Iris pigment epithelial cell (primary cell): ENCODE measurements around the gene TTC33.
A peak's percentile ranks its signal among the peaks of the same experiment; 100 is the strongest.
"Not testable (repeated sequence)": the region's sequence is repeated elsewhere in the genome, so short reads cannot be mapped to it uniquely, and the experiment has no call there.

ENCODE experiments used
- DNase-seq: peaks from one replicate; pipeline ENCODE4 v3.0.0-alpha.2; 2011; ENCODE audit warnings: low read depth

The TTC33 gene

DNA sequence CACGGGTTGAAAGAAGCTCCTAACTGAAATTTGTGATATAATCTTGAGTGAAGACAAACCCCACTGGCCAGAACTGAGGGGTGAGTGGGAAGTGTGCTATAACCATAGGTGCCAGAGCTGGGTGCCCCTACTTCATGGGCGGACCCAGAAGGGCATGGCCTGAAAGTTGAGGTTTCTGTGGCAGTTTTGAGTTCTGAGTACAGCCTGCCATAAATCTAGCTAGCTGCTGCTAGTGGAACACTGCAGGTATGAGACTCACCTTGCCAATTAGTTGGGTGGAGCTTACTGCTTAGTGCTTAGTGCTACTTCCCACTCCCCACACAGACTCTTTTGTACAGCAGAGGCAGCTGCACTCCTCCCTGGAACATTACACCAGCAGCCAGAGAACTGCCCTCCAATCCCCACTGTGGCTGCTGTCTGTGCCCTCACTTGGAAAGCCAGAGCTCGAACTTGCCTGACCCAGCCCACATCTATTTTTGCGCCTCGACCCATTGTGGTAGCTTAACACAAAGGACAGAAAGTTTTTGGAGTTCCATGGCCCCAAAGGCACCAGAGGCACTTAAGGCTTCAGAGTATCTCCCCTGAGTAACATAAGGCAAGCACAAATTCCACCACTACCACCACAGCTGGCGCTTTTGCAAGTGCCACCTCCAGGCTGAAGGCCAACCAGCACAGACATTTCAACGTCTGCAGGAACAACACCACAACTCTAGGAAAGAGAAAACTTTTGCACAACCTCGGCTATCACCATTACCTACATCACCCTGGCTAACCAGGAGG, 103.1 kb downstream of the TTC33 start:
- no peak for DNase-seq

DNA sequence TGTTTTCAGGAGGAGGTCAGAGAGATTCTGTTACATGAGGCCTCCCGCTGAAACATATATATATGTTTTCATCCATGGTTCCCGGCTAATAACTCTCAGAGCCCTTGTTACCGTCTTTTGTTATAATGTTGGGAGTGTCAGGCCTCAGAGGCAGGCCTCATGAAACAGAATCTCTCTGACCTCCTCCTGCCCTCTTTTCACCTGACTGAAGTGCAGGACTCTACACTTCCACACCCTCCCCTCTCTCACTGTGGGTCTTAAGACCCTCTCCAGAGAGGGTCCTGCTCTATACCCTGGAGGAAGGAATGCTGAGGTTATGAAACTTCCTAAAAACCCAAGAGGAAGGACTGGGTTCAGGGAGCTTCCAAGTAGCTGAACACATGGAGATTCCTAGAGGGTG, 104.6 kb downstream of the TTC33 start:
- DNase-seq = no peak

DNA sequence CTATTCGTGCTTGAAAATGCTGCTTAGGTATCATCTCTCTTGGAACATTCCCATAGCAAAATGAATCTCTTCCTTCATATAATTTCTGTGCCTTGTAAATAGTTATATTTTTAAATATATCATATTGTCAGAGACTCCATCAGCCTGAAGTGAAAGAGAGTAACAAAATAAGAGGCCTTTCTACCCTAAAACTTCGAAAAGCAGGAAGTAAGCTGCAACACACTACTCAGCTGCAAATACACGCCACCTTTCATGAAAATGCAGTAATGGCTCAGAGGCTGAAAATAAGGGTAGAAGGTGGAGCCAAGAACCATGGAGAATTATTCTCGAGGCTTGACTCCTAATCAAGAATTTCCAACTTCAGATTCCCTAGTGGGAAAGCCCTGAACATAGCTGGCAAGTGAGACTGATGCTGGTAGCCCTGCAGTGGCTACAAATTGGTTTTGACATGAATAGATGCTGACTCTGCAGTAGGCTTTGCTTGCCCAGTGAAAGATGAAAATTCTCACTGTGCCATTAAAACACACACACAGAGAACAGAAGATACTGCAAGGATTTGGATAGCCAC, 106.2 kb downstream of the TTC33 start:
- no peak for DNase-seq

DNA sequence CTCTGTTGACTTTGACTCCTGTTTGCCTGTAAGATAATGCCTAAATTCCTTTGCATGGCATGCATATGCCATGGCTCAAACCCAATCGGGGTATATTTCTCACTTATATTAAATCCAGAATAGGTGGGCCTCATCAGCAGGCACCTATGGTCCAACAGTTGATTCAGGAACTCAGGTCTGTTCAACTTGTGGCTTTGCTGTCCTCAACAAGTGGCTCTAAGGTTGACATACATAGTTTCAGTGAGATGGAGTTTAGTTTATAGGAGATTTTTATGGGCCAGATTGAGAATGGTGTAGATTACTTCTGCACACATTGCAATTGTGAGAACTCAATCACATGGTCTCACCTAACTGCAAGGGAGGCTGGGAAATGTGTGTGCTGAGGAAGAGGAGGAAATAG, 107.6 kb downstream of the TTC33 start:
- DNase-seq = no peak

DNA sequence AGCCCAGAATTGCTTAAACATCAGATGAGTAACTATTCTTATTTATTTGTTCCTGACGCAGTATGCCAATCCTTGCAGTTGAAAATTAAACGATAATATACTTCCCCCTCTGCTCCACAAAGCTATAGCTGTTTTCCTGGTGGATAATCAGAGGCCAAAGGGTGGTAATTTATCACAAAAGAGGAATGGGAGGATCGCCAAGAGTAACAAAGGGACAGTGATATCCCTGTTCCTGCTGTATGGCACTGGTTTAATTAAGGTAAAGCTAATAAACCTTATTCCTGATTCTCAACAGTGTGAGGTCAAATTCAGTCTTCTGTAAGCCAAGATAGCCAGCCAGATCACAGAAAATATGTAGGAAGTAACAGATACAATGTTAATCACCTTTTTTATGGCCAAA, 109.5 kb downstream of the TTC33 start:
- no peak for DNase-seq

DNA sequence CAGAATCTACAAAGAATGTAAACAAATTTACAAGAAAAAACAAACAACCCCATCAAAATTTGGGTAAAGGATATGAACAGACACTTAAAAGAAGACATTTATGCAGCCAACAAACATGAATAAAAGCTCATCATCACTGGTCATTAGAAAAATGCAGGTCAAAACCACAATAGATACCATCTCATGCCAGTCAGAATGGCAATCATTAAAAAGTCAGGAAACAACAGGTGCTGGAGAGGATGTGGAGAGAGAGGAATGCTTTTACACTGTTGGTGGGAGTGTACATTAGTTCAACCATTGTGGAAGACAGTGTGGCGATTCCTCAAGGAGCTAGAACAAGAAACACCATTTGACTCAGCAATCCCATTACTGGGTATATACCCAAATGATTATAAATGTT, 116.2 kb downstream of the TTC33 start:
- DNase-seq = not testable (repeated sequence)

DNA sequence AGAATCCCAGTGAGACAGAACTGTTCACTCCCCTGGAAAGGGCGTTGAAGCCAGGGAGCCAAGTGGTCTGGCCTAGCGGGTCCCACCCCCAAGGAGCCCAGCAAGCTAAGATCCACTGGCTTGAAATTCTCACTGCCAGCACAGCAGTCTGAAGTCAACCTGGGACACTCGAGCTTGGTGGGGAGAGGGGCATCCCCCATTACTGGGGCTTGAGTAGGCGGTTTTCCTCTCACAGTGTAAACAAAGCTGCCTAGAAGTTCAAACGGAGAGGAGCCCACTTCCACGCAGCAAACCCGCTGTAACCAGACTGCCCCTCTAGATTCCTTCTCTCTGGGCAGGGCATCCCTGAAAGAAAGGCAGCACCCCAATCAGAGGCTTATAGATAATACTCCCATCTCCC, 121.2 kb downstream of the TTC33 start:
- no peak for DNase-seq

DNA sequence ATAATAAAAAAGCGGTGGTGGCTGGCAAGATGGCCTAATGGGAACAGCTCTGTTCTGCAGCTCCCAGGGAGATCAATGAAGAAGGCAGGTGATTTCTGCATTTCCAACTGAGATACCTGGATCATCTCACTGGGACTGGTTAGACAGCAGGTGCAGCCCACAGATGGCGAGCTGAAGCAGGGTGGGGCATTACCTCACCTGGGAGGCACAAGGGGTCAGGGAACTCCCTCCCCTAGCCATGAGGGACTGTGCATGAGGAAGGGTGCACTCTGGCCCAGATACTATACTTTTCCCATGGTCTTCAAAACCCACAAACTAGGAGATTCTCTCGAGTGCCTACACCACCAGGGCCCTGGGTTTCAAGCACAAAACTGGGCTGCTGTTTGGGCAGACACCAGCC, 121.6 kb downstream of the TTC33 start:
- no peak for DNase-seq

DNA sequence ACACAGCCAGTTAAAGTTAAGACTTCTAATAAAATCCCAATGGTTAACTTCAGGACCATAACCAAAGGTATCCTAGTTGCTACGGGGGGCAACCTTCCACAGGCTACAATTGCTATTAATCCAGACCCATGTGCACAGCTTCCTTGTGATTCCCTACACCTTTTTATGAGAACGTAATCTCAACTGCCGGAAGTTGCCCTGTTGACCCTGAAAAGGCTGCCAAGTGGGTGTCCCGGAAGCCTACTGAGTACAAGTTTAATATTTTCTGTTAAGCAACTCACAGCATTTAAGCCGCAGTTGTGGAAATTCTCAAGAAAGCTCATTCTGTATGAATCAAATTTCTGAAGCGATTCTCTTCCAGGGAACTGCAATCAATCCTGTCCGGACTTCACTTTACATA, 124.5 kb downstream of the TTC33 start:
- no peak for DNase-seq

DNA sequence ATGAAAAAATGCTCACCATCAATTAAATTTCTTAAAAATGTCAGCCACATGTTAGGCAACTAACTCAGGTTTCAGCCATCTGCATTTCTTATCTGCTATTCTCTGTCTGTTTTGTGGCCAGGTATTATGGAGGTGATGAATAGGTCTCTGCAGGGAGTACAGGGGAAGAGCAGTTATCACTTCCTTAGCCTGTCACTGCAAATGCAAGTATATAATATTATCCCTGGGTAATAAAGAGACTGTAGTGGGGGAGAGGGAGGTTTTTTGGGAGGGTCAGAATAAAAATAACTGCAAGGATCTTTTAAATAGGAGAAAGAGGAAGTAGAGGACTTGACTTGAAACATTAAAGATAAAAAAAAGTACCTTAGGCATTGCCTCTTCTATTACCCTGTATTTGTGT, 125.6 kb downstream of the TTC33 start:
- no peak for DNase-seq

DNA sequence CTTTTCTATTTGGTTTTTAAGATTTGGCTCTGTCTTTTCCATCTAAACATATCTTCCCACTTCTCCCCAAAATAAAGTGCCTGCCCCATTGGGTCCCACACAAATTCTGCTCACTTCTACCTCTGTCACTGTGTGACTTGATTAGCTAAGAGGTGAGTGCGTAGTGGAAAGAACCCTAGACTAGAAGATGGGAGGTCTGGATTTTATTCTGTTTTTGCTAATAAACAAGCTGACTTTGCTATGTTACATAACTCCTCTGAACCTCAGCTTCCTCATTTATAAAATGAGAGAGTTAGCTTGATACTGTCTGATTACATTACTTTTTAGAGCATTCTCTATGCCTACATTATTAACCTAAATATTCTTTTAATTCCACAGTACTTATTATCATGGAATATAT, 127.4 kb downstream of the TTC33 start:
- DNase-seq = no peak

DNA sequence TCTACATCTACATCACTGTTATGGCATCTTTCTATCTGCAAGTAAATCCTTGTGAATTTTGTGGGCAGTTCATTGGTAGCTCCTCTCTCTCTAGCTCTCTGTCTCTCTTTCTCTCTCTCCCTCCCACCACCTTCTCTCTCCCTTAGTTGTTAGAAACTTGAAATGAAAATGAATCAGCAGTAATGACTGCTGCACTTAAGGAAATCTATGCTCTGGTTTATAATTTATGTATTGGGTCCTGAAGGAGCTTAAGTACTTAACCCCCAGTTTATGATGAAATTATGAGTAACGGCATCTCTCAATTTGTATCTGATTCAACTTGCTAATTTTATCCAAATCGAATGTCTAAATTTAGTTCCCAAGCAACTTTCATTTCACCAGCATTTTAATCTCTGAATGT, 128.1 kb downstream of the TTC33 start:
- DNase-seq = peak; percentile 39

DNA sequence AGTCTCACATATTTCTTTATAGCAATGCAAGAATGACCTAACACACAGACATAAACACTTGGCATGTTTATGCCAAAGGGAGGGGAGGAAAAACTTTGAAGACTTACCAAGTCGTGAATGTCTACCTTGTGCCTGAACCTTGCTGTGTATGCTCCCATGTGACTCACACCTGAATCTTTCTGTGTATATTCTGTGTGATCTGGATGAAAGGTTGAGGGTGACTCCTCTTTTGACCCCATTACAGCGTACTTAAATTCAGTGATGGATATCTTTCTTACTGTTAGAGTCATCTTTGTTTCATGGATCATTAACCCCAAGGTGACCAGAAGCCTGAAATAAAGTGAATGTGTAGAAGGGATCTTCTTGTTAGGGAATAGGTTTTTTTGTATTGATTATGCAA, 129.0 kb downstream of the TTC33 start:
- DNase-seq = no peak

DNA sequence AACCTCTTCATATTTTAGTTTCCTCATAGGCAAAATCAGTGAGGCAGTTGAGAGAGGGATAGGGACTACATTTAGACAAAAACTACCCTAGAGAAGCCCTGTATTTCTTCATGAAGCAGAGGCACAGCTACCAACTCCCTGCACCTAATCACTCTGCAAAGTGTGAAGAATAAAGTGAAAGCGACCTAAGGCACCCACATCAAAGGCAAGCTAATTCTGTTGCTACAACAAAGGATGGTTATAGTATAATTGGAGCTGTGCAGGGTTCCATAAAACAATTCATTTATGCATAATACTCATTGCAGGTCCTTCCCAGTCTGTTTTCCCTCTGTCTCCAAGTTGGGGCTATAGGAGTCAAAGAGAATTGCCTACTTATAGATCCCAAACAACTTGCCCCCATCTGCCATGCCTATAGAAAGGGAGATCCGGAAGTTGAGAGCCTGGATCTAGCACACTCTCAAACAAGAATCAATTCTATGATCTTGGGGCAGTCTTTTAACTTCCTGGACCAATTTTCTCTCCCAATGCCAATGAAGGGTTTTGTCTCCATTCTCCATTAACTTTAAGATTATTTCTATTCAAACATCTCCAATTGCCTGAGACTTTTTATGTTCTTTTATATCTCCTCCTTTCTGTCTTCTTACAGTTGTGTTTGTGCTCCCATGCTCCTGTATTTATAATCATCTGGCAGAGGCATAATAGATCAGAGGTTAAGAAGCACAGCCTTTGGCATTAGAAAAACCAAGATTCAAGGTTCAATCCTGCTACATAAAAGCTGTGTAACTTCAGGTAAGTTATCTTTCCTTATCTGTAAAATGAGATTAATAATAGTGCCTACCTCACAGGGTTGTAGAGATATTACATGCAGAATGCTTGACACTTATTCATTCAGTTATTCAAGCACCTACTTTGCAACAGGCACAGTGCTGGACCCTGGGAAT, 132.0 kb downstream of the TTC33 start:
- no peak for DNase-seq

DNA sequence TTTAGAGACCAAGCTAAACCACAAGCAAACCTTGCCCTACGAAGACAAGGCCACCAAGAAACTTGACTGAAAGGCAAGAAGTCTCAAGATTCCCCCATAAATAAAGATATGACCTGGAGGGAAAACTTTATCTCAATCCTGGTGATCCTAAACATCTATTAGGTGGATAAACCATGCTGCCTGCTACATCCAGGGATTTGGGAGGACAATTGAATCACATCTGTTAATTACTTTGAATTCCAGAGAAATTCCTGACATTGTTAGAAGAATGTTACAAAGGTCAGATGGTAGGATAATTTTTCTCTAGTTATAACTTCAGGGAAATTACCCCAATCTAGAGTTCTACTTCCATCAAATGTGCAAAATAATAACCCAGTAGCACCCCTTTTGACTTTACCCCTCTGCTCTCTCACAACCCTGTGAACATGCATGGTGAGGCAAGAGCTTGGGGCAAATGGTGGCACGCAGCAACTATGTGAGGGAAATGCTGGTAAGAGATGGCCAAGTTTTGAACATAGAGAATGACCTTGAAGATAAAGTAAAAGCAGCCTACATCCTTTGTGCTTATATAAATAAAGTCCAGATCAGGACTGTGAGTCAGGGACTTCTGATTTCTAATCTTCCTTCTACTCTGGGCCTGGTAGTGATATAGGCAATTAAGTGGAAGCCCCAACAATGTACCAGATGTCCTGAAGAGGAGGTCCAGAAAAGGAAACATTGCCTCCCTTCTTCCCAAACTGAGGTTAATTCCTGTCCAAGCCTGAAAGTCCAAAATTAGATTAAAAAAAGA, 133.1 kb downstream of the TTC33 start:
- DNase-seq = no peak

DNA sequence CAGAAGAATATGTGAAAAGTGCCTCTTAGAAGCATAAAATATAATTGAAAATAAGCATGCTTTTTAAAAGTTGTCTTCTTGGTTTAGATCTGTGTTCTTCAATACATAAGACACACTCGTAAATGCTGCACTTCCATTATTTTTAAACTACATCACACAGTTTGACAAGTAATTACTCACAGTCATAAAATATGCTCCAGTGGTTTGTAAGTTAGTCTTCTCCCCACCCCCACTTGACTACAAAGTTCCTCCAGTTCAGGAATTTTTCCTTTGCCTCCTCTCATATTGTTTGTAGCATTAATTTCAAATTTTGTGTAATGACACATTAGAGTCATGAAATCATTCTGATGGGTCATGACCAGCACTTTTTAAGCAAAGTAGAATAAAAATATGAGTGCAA, 136.3 kb downstream of the TTC33 start:
- peak; percentile 49 for DNase-seq

DNA sequence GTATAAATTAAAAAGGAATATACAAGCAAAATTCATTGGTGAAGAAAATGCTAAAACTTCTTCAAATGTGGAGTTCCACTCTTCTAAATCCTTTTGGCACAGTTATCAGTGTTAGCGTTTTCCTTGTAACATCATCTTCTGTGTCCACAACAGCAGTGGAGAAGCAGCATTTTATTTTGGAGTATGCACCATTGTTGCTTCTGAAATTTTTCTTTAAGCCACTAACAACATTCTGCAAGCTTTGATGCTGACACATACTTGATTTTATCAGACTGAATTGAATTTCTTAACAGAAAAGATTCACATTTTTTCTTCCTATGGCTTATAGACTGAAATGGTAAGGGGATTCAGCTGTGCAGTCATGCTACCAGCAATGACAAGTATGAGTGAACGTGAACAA, 136.8 kb downstream of the TTC33 start:
- DNase-seq = peak; percentile 33

DNA sequence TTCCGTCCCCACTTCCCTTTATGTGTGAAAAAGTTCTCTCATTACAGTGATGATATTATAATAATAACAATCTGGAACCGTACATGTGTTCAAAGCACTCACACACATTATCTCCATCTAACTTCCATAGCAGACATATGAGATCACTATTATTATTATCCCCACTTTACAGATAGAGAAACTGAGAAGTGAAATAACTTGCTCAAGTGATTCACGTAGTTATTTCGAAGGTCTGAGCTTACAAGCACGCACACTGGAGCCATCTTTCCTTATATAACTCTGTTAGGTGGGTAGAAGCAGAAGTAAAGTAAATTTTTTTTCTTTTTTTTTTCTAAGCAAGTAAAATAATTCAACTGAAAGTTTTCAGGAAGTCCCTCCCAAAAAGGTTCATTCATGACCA, 139.0 kb downstream of the TTC33 start:
- no peak for DNase-seq

DNA sequence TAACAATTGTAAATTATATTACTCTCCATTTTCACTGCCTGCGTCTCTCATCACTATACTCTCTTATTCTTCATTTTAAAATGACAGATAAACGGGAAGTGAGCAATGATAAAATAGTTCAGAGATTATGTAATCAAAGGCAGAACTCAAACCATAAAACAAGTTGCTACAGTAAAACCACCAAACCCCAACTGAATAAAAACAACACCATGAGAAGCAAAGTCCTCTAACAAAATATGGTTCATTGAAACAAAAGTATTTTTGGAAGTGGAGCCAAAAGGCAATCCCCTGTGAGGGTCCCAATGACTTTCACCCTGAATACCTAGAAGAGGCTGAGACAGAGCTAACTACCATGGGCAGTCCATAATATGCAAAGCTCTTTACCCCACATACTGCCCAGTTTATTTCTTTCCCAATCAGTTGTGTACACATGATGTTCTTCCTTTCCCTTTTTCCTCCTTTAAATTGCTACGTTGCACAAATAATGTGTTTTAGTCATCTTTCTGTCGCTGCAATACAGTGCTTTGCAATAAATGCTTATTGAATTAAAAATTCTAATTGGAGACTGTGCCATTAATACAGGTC, 140.1 kb downstream of the TTC33 start:
- DNase-seq = peak; percentile 60

DNA sequence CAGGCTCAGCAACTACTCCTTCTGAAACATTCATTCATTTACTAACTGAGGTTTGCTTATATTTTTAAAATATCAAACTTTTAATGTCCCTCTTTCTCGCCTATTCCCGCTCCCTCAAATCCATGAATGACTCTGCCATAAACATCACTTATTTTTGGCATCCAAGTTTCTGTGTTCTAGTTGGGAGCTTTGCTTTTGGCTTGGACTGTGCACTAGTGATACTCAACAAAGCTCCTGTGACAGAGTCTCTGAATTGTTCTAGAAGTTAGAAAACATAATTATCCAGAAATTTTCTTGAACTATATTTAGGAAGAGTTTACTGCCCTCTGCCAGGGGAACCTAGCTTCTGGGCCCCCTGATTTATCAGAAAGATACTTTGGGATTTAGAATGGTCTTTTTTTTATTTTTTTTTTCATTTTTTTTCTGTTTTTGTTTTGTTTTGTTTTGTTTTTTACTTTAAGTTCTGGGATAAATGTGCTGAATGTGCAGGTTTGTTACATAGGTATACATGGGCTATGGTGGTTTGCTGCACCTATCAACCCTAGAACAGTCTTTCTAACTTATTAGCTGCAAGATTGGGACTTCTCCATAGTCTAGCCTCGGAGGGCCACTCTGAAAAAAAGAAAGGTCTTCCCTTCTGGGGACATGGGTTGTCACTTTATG, 140.7 kb downstream of the TTC33 start:
- DNase-seq = no peak

DNA sequence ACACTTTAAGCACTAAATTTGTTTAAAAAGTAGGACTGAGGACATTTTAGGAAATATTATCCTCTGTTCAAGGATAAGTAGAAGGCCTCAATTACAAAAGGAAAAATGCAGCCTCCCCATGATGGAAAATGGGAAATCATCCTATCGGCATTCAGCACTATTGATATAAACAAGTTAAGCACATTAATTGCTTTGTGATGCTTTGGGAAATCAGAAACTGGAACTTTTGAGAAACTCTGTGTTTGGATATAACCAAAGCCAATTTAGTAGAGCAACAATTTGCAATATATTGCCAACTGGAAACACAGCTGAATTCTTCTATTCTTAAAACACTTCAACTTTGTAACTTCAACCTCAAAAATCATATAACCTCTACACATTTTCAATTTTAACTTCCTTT, 141.3 kb downstream of the TTC33 start:
- no peak for DNase-seq
